GM12891 (cell line): ENCODE data around the gene LRRN4. TPM values are rescaled to one million over a fixed set of nuclear protein-coding genes. Genes with fewer than 3 reads are reported as not detected.

ENCODE experiments used
- DNase-seq: peaks from one replicate; pipeline ENCODE4 v3.0.0; 2011; ENCODE audit warnings: low spot score; ENCODE audit not compliant: insufficient read length
- FAIRE-seq: peaks from 2 replicates; lab custom pipeline; 2011; peaks lifted over from hg19 to GRCh38; lab: Jason Lieb, UNC
- PAX5 ChIP-seq: IDR thresholded peaks from 2 replicates; pipeline ENCODE4 v1.6.1; 2011; ENCODE audit warnings: low read length, moderate library complexity, mild to moderate bottlenecking; ENCODE audit not compliant: insufficient read depth, severe bottlenecking
- POLR2A ChIP-seq: IDR thresholded peaks from 2 replicates; pipeline ENCODE4 v1.6.1; 2011; ENCODE audit warnings: low read depth, low read length, control low read depth
- POLR2AphosphoS5 ChIP-seq: IDR thresholded peaks from 2 replicates; pipeline ENCODE4 v1.6.1; 2011; ENCODE audit warnings: low read depth, low read length, control low read depth
- POU2F2 ChIP-seq: IDR thresholded peaks from 2 replicates; pipeline ENCODE4 v1.6.1; 2011; ENCODE audit warnings: low read depth, mild to moderate bottlenecking, control low read depth, low read length, moderate library complexity
- SPI1 ChIP-seq: IDR thresholded peaks from 2 replicates; pipeline ENCODE4 v1.6.1; 2011; ENCODE audit warnings: low read depth, low read length, control low read depth
- TAF1 ChIP-seq: IDR thresholded peaks from 2 replicates; pipeline ENCODE4 v1.6.1; 2011; ENCODE audit warnings: low read depth, low read length, control low read depth
- polyA plus RNA-seq: library from polyadenylated mRNA; unstranded; fragments of >200 nt; gene quantifications from one replicate; pipeline ENCODE4 v1.2.1, GENCODE V29; 2012; ENCODE audit warnings: low read depth, missing spikeins, inconsistent platforms; ENCODE audit not compliant: missing spikeins

Gene LRRN4
- not detected for polyA plus RNA-seq

GRCh38 chr20:6053776-6054688 lies at the start of gene LRRN4:
Gene LRRN4, minus strand, starts transcription at chr20:6054060. Its CDS starts 1,261 bp downstream, at chr20:6052799.
- DNase-seq = no peak
- no peak for FAIRE-seq
- no peak for TF ChIP-seq SPI1
- TF ChIP-seq TAF1 = no peak
- TF ChIP-seq POU2F2 = no peak
- TF ChIP-seq POLR2A = no peak
- TF ChIP-seq POLR2AphosphoS5 = no peak
- TF ChIP-seq PAX5 = no peak

GRCh38 chr20:6103301-6103700 lies 49.4 kb upstream of the LRRN4 start:
- TF ChIP-seq POLR2AphosphoS5 (no peak), PAX5 (no peak), TAF1 (no peak)
- FAIRE-seq (no peak), DNase-seq (no peak)

GRCh38 chr20:6101346-6101745 lies 47.5 kb upstream of the LRRN4 start:
- no peak for FAIRE-seq
- TF ChIP-seq POU2F2 (no peak), TAF1 (no peak), POLR2A (no peak)
- DNase-seq = no peak

- FAIRE-seq = no peak
- TF ChIP-seq POLR2A (no peak), TAF1 (no peak), POU2F2 (no peak), PAX5 (no peak), SPI1 (no peak), POLR2AphosphoS5 (no peak)
- DNase-seq = no peak
Observed at GRCh38 chr20:6100246-6100645, 46.4 kb upstream of the LRRN4 start.

- TF ChIP-seq SPI1 = no peak
- TF ChIP-seq TAF1 = no peak
- no peak for TF ChIP-seq POU2F2
- no peak for TF ChIP-seq POLR2AphosphoS5
- TF ChIP-seq POLR2A = no peak
- no peak for TF ChIP-seq PAX5
- no peak for DNase-seq
- FAIRE-seq = no peak
Observed at GRCh38 chr20:6099819-6100218, 46.0 kb upstream of the LRRN4 start.

GRCh38 chr20:6095409-6095808 lies 41.5 kb upstream of the LRRN4 start:
- DNase-seq (no peak), FAIRE-seq (no peak)
- TF ChIP-seq PAX5 = no peak
- no peak for TF ChIP-seq POLR2AphosphoS5
- TF ChIP-seq POLR2A = no peak
- TF ChIP-seq SPI1 = no peak
- TF ChIP-seq TAF1 = no peak

GRCh38 chr20:6094565-6094964 lies 40.7 kb upstream of the LRRN4 start:
- no peak for DNase-seq
- FAIRE-seq = no peak
- TF ChIP-seq SPI1 = no peak
- TF ChIP-seq TAF1 = no peak
- TF ChIP-seq POLR2A = no peak
- TF ChIP-seq POLR2AphosphoS5 = no peak
- no peak for TF ChIP-seq PAX5
- no peak for TF ChIP-seq POU2F2

- no peak for FAIRE-seq
- no peak for DNase-seq
- TF ChIP-seq POU2F2 (no peak), TAF1 (no peak), SPI1 (peak; percentile 40), PAX5 (no peak), POLR2A (no peak), POLR2AphosphoS5 (no peak)
Observed at GRCh38 chr20:6094063-6094462, 40.2 kb upstream of the LRRN4 start.

- no peak for TF ChIP-seq POLR2A
- TF ChIP-seq POLR2AphosphoS5 = no peak
- no peak for TF ChIP-seq TAF1
- TF ChIP-seq POU2F2 = no peak
- TF ChIP-seq SPI1 = no peak
- TF ChIP-seq PAX5 = no peak
- DNase-seq (no peak), FAIRE-seq (no peak)
Observed at GRCh38 chr20:6091661-6092060, 37.8 kb upstream of the LRRN4 start.

- TF ChIP-seq POU2F2 (no peak), PAX5 (no peak), TAF1 (no peak), SPI1 (no peak), POLR2A (no peak), POLR2AphosphoS5 (no peak)
- DNase-seq = no peak
- no peak for FAIRE-seq
Observed at GRCh38 chr20:6086868-6087267, 33.0 kb upstream of the LRRN4 start.
